HG02610 (cell line): Measurements from ENCODE around the gene RGS5.
A peak's percentile ranks its signal among the peaks of the same experiment; 100 is the strongest.
"Not testable (repeated sequence)": the region's sequence is repeated elsewhere in the genome, so short reads cannot be mapped to it uniquely, and the experiment has no call there.

Source experiments
- ATAC-seq: cut with Tn5 transposase; IDR thresholded peaks from one replicate; pipeline ENCODE4 v1.9.1; 2021; ENCODE audit warnings: mild to moderate bottlenecking, moderate library complexity; ENCODE audit not compliant: unreplicated experiment

RGS5 gene

GRCh38 chr1:163202833-163203451 lies at the start of gene RGS5:
Gene RGS5 (minus strand): TSS chr1:163202916. CDS start chr1:163202835, 81 bp downstream.
- ATAC-seq, result no peak

GRCh38 chr1:163250382-163250974 lies 47.8 kb upstream of the RGS5 start:
- no peak for ATAC-seq

- ATAC-seq, result no peak
Observed at GRCh38 chr1:163248064-163248463, 45.3 kb upstream of the RGS5 start.

GRCh38 chr1:163244648-163245047 lies 41.9 kb upstream of the RGS5 start:
- ATAC-seq, result not testable (repeated sequence)

GRCh38 chr1:163241746-163242145 lies 39.0 kb upstream of the RGS5 start:
- no peak for ATAC-seq

- no peak for ATAC-seq
Observed at GRCh38 chr1:163240705-163241104, 38.0 kb upstream of the RGS5 start.

GRCh38 chr1:163233643-163234042 lies 30.9 kb upstream of the RGS5 start:
- not testable (repeated sequence) for ATAC-seq

- ATAC-seq, result no peak
Observed at GRCh38 chr1:163231385-163231784, 28.7 kb upstream of the RGS5 start.

- ATAC-seq, result no peak
Observed at GRCh38 chr1:163230827-163231226, 28.1 kb upstream of the RGS5 start.

GRCh38 chr1:163228271-163228670 lies 25.6 kb upstream of the RGS5 start:
- ATAC-seq, result not testable (repeated sequence)

- ATAC-seq, result no peak
Observed at GRCh38 chr1:163227126-163227525, 24.4 kb upstream of the RGS5 start.

GRCh38 chr1:163213626-163214025 lies 10.9 kb upstream of the RGS5 start:
- ATAC-seq, result no peak

GRCh38 chr1:163211667-163212066 lies 9.0 kb upstream of the RGS5 start:
- no peak for ATAC-seq

- ATAC-seq, result no peak
Observed at GRCh38 chr1:163205513-163205912, 2.8 kb upstream of the RGS5 start.

- no peak for ATAC-seq
Observed at GRCh38 chr1:163203561-163203960, 845 bp upstream of the RGS5 start.

- ATAC-seq, result no peak
Observed at GRCh38 chr1:163201906-163202305, 810 bp downstream of the RGS5 start.

- no peak for ATAC-seq
Observed at GRCh38 chr1:163197022-163197421, 5.7 kb downstream of the RGS5 start.

GRCh38 chr1:163196449-163196787 lies 6.3 kb downstream of the RGS5 start:
- no peak for ATAC-seq

GRCh38 chr1:163195728-163196448 lies 6.8 kb downstream of the RGS5 start:
- ATAC-seq, result no peak

- peak; percentile 48 for ATAC-seq
Observed at GRCh38 chr1:163191301-163191700, 11.4 kb downstream of the RGS5 start.

GRCh38 chr1:163188947-163189346 lies 13.8 kb downstream of the RGS5 start:
- no peak for ATAC-seq

GRCh38 chr1:163187849-163188248 lies 14.9 kb downstream of the RGS5 start:
- no peak for ATAC-seq
